NCI-H2227 (cell line): ENCODE measurements around the gene SIRT5.
A peak's percentile ranks its signal among the peaks of the same experiment; 100 is the strongest.

Experiments used
- DNase-seq: peaks from one replicate; lab custom pipeline; 2025; ENCODE audit not compliant: unreplicated experiment; lab: John Stamatoyannopoulos, UW

The SIRT5 gene

DNA sequence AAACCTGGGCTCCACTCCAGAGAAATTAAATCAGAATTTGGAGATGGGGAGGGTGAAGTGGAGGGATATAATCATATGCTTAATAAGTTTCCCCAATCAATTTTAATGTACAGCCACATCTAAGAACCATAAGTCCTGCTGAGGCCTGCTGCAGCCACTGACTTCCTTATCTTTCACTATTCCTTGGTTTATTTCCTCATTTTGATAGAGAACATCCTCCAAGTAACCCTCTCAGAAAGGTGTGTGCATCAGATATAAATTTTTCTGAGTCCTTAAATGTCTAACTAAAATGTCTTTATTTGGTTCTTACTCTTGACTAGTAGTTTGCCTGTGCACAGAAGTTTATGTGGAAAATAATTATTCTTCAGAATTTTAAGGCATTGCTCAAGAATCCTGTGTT is 23.7 kb upstream of the SIRT5 start:
- DNase-seq, result no peak

GRCh38 chr6:13553646-13554045 is 20.8 kb upstream of the SIRT5 start:
- DNase-seq, result no peak

DNA sequence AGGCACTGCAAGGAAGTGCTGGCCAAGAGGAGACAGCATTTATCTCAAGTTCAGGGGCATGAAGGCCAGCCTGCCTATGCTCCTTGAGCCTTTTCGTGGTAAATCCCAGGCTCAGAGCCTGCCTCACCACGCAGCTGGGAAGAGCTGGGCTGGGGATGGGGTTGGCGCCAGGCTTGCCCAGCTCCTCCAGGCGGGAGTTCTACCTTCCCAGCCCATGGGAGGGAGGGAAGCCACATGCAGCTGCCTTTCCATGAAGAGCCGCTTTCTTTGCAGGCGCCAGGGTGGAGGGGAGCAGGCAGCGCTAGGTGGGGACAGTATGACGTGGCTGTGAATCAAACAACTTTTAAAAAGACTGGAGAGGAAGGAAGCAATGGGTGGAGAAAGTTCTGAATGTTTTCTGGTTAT is 19.5 kb upstream of the SIRT5 start:
- peak; percentile 63 for DNase-seq

DNA sequence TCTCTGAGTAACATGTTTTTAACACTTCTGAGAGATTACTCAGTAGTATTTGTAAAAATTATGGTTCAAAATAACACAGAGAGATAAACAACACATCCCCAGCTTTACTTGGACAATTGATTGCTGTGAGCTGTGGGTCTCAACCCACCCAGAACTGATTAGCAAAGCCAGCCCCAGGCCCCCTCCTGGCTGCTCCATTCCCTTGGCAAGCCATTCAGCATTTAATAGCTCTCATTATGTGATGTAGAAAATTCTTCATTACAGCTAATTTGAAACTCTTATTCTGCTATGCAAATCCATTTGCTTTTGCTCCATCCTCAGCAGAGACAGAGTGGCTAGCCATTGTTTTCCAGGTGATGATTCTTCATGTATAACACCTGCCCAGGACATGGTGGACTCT is 16.6 kb upstream of the SIRT5 start:
- DNase-seq, result no peak

GRCh38 chr6:13558718-13559117 is 15.7 kb upstream of the SIRT5 start:
- DNase-seq, result no peak

- no peak for DNase-seq
Measured at GRCh38 chr6:13559251-13559650, 15.2 kb upstream of the SIRT5 start.

DNA sequence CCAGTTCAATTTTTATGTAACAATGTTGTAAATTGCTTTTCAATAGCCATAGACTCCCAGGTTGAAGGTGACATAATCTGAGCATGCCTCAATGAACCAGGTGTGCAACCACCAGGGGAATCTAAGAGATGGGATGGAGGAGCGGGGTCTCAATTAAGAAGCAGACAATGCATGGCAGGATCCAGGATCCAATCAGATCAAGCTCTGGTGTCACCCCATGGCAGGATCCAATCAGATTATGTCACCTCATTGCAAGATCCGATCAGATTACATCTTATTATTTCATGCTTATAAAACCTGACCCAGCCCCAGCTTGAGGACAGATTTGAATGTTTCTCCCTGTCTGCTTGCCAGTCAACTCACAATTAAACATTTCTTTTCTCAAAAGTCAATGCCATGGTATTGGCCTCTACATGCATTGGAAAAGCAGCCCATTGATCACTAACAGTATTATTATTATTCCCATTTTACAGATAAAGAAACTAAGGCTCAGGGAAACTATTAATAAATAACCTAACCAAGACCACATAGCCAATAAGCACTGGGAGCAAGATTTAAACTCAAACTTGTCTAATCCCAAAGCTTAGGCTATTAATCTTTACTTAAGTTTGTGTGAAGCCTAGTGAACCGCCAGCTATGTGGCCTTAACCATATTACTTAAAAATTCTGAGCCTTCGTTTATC is 14.3 kb upstream of the SIRT5 start:
- DNase-seq, result no peak

DNA sequence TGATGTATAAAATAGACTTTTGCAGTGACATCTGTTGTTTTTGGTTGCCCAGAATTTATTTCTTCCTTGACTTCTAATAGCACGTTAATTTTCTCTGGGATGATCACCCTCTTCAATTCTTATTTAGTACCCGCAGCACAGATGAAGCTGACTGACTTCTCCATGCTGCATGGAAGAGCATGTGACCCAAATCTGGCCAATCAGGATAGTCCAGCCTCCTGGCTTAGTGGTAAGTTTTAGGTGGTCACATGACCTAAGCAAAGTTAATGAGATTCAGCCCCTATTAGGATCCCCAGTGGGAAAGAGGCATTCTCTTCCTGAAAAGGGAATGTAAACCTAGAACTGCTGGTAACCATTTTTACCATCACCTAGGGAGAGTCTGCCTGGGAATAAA is 13.8 kb upstream of the SIRT5 start:
- DNase-seq, result no peak

GRCh38 chr6:13561624-13562267 is 12.7 kb upstream of the SIRT5 start:
- DNase-seq, result no peak

DNA sequence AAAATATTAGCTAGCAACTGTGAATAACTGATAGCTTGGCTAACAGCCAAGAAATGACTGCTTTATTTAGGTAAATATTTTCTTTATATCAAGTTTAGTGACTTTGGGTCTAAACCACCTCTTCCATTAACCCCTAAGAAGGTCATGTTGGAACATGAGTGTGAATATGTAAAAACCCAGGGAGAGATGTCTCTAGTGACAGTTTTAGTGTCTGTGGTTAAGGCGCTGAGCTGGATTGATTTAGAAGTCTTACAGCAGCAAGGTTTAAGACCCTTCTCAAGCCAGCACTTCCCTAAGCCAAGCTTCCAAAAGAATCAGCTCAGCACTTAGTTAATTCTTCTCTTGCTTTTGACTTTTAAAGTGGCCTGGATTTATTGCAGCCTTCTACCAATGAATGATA is 11.4 kb upstream of the SIRT5 start:
- no peak for DNase-seq

- DNase-seq, result no peak
Measured at GRCh38 chr6:13565921-13566320, 8.5 kb upstream of the SIRT5 start.

DNA sequence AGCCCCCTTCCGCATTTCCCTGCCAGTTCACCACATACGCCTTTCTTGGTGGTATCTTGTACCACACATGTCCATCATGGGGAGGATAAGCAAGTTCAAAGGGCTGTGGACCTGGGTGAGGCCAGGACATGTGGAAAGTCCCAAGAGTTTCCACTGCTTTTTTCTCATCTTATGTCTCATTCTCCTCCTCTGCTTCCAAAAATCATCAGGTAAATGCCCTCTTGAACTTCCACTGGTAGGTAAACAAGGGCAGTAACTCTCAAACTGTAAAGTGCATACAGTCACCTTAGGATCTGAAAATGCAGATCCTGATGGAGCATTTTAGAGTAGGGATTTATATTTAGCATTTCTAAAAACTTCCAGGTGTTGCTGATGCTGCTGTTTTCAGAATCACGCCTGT is 7.9 kb upstream of the SIRT5 start:
- no peak for DNase-seq

DNA sequence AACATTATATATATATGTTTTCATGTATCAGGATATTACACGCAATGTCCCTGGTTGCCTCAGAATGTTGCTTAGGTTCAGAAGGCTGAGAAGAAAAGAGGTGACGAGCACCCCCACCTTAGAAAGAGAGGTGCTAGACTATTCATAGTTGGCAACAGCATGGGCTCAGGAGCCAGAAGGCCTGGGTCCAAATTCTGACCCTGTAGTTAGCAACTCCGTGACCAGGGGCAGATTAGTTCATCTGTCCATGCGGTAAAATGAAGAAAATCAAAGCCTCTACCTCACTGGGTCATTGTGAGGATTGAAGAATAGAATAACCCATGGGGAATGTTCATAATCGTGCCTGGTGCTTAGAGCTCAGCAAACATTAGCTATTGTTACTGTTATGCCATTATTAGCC is 5.4 kb upstream of the SIRT5 start:
- no peak for DNase-seq

DNA sequence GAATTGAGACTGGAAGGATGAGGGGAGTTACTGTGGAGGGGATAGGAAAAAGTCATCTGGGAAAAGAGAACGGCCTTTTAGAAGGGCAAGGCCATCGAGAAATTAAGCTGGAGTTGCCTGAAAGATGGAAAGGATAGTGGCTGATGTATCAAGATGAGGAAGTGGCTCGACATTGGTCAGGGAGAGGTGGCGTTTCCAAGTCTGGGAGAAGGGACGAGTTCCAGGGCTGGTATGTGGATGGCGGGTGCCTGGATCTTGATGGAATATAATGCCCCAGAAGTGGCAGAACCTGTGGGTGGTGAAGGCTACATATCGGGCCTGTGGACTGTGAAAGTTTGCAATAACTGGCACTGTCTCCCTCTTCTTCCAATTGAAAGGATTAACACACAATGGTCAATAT is 2.2 kb upstream of the SIRT5 start:
- DNase-seq, result no peak

GRCh38 chr6:13572951-13573654 is 1.3 kb upstream of the SIRT5 start:
- DNase-seq, result no peak

DNA sequence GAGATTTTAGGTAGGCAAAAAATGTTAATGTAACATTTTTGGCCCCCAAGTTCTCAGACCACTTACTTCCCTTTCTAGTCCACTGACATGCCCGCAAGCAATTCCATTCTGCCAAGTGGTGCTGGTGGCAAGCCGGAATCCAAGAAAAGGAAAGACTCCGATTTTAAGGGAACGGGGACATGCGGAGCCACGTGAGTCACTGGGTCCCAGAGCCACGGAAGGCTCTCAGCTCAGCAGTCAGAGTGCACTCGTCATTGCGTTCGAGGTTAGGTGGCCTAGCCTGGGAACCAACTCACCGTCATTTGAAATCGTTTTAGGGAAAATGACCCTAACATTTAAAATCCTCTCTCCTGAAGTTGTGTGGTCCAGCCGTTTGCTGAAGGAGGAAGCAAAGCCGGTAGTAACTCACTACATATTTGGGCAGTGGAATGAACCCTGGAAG is 711 bp upstream of the SIRT5 start:
- peak; percentile 66 for DNase-seq

DNA sequence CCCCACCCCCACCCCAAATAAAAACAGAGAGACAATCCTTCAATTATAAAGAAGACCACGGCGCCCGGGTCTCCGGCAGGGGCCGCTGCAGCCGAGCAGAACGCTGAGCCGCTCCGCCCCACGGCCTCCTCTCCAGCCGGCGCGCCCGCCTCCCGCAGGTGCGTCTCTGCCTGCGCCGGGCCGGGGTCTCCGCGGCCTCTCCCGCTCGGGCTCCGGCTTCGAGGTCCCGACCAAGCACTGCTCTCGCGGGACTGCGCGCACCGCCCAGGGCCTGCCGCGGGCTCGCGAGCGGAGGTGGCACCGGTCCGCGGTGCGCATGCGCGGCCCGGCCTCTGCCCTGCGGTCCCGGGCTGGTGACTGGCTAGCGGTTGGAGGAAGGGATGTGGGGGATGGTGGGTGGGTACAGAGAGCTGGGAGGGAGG is 241 bp upstream of the SIRT5 start:
- peak; percentile 97 for DNase-seq

DNA sequence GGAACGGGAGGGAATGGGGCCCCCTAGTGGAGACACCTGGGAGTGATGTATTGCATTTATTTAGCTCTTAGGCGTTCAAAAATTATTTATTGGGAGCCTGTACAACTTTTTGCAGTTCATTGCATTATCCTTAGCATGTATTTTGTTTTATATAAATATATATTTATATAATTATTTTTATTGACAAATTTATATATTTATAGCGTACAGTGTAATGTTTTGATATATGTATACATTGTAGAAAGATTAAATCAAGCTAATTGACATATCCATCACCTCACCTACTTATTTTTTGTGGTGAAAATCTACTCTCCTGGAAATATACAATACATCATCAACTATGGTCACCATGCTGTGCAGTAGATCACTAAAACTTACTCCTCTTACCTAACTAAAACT is 975 bp downstream of the SIRT5 start:
- no peak for DNase-seq

- DNase-seq, result no peak
Measured at GRCh38 chr6:13576017-13576416, 1.6 kb downstream of the SIRT5 start.

GRCh38 chr6:13577926-13578325 is 3.5 kb downstream of the SIRT5 start:
- no peak for DNase-seq

GRCh38 chr6:13579911-13580310 is 5.5 kb downstream of the SIRT5 start:
- no peak for DNase-seq

DNA sequence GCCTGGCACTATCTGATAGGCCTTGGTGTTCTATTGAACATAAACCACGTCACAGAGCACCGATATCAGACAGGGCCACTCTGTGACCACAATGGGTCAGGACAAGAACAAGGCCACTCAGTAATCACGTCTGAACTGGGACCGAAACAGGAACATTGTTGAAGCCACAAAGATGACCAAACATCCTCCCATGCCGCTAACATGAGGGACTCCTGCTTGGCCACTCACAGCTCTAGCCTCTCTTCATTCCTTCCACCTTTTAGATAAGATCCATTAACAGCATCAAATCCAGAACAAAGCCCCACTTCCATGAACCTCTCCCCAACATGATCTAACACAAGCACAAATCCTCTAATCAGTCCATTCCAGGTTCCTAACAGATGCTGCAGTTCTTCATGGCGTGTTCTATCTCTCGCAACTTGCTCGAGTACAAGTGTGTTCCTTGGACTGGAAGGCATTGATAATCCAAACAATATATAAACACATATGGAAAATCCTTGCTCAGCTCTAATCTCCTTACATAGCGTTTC is 7.4 kb downstream of the SIRT5 start:
- DNase-seq, result no peak
